Ascending aorta (tissue), 2 donors: ENCODE results near the gene ARPC5. TPM values are rescaled to one million over a fixed set of nuclear protein-coding genes. Genes with fewer than 3 reads are reported as not detected.
A peak's percentile ranks its signal among the peaks of the same experiment; 100 is the strongest.

Experiments used
- DNase-seq, 2 donors: peaks; one replicate each; pipeline ENCODE4 v3.0.0-alpha.2; 2019; ENCODE audit warnings: low spot score in 2 of 2
- H3K27ac ChIP-seq, 2 donors: fragments of 200-600 bp; sonication (generic); one replicate each; pipeline ENCODE4 v1.5.1; 2016 to 2017; ENCODE audit warnings: mild to moderate bottlenecking in 1 of 2
- H3K27me3 ChIP-seq: fragments of 200-600 bp; sonication (generic); one replicate; pipeline ENCODE4 v1.5.1; 2017
- H3K36me3 ChIP-seq, 2 donors: fragments of 200-600 bp; sonication (generic); one replicate each; pipeline ENCODE4 v1.5.1; 2016
- H3K4me1 ChIP-seq, 2 donors: fragments of 200-600 bp; sonication (generic); one replicate each; pipeline ENCODE4 v1.5.1; 2016 to 2017; ENCODE audit warnings: mild to moderate bottlenecking in 1 of 2
- H3K4me3 ChIP-seq, 2 donors: fragments of 200-600 bp; sonication (generic); one replicate each; pipeline ENCODE4 v1.5.1; 2016 to 2017; ENCODE audit warnings: mild to moderate bottlenecking in 1 of 2
- H3K9me3 ChIP-seq, 2 donors: fragments of 200-600 bp; sonication (generic); one replicate each; pipeline ENCODE4 v1.5.1; 2016
- intact Hi-C: fragments of 100-400 bp; cut with DNase I; formaldehyde crosslinking; loops from one replicate; pipeline ENCODE4 v1.15.1; 2023
- total RNA-seq: library from RNA; depleted of rRNA; stranded (reverse); fragments of >200 nt; gene quantifications from one replicate; pipeline ENCODE4 v1.1.0, GENCODE V29; 2016
- TF ChIP-seq, protein P1 (sequence below), 3 experiments: fragments of 200-600 bp in 2 of 3; fragments of 450-650 bp in 1 of 3; sonication (generic) in 2 of 3; IDR thresholded peaks; one replicate each; pipeline ENCODE4 v1.5.1; 2016 to 2019; ENCODE audit warnings: antibody characterized with exemption in 3 of 3, mild to moderate bottlenecking in 1 of 3, moderate library complexity in 1 of 3

ARPC5 gene
- total RNA-seq, 1 donor from 2014 or later: 48.3 TPM

- Histone ChIP-seq H3K27me3 (no peaks in the 10 kb centered on the region), H3K4me1 (no peaks in the 10 kb centered on the region), H3K9me3 (peaks cover 0 to 3% of the 10 kb centered on the region in 2 donors), H3K4me3 (no peak overlapping the region), H3K27ac (no peak overlapping the region), H3K36me3 (no peaks in the 10 kb centered on the region)
- TF ChIP-seq, protein P1, sequence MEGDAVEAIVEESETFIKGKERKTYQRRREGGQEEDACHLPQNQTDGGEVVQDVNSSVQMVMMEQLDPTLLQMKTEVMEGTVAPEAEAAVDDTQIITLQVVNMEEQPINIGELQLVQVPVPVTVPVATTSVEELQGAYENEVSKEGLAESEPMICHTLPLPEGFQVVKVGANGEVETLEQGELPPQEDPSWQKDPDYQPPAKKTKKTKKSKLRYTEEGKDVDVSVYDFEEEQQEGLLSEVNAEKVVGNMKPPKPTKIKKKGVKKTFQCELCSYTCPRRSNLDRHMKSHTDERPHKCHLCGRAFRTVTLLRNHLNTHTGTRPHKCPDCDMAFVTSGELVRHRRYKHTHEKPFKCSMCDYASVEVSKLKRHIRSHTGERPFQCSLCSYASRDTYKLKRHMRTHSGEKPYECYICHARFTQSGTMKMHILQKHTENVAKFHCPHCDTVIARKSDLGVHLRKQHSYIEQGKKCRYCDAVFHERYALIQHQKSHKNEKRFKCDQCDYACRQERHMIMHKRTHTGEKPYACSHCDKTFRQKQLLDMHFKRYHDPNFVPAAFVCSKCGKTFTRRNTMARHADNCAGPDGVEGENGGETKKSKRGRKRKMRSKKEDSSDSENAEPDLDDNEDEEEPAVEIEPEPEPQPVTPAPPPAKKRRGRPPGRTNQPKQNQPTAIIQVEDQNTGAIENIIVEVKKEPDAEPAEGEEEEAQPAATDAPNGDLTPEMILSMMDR (IDR thresholded peaks at IDR 0.05): no peak
- intact Hi-C loops: no loop called here
- no peak for DNase-seq
Measured at GRCh38 chr1:183670169-183670568, 34.6 kb upstream of the ARPC5 start.

DNA sequence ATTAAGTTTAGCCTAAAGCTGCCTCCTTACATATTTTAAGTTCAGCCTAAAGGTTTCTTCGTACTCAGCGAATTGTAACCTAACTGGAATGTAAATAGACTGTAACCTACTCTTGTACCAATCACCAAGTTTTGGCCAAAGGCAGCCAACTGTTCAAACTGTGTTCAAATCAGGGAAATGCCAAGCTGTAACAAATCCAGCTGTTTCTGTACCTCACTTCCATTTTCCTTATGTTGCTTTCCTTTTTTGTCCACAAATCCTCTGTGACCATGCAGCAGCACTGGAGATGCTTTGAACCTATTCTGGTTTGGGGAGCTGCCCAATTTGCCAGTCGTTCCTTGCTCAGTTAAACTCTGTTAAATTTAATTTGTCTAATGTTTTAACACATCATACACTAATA lies 20.8 kb upstream of the ARPC5 start:
- Histone ChIP-seq H3K27me3 (no peaks in the 10 kb centered on the region), H3K4me3 (no peak overlapping the region), H3K27ac (no peak overlapping the region), H3K4me1 (peaks cover 0 to 2% of the 10 kb centered on the region in 2 donors), H3K9me3 (no peaks in the 10 kb centered on the region), H3K36me3 (no peaks in the 10 kb centered on the region)
- intact Hi-C loops: no loop called here
- TF ChIP-seq, protein P1 (IDR thresholded peaks at IDR 0.05): no peak
- no peak for DNase-seq

- DNase-seq: peak; percentile 20 to 89
- H3K9me3 ChIP-seq: no peaks in the 10 kb centered on the region
- no peaks in the 10 kb centered on the region for H3K36me3 ChIP-seq
- intact Hi-C loops: loop anchor here (1.0 kb wide), 1 partner anchor 260 kb away; no protein-coding TSS in a partner anchor
- TF ChIP-seq, protein P1 (IDR thresholded peaks at IDR 0.05): peak; percentile 74 to 84 (median 83)
- H3K4me1 ChIP-seq: peaks cover 0 to 2% of the 10 kb centered on the region in 2 donors
- H3K27ac ChIP-seq: no peak overlapping the region
- H3K4me3 ChIP-seq: no peak overlapping the region
- no peaks in the 10 kb centered on the region for H3K27me3 ChIP-seq
Measured at GRCh38 chr1:183655562-183656075, 20.0 kb upstream of the ARPC5 start.

- intact Hi-C loops: loop anchor here (1.0 kb wide), 1 partner anchor 261 kb away; no protein-coding TSS in a partner anchor
- no peaks in the 10 kb centered on the region for H3K9me3 ChIP-seq
- TF ChIP-seq, protein P1 (IDR thresholded peaks at IDR 0.05): no peak
- H3K27ac ChIP-seq: no peak overlapping the region
- H3K36me3 ChIP-seq: no peaks in the 10 kb centered on the region
- no peak overlapping the region for H3K4me3 ChIP-seq
- H3K27me3 ChIP-seq: no peaks in the 10 kb centered on the region
- no peak for DNase-seq
- H3K4me1 ChIP-seq: peaks cover 0 to 2% of the 10 kb centered on the region in 2 donors
Measured at GRCh38 chr1:183654706-183655105, 19.1 kb upstream of the ARPC5 start.

GRCh38 chr1:183653876-183654451 lies 18.4 kb upstream of the ARPC5 start:
- H3K4me1 ChIP-seq: peaks cover 0 to 2% of the 10 kb centered on the region in 2 donors
- DNase-seq: no peak
- H3K27ac ChIP-seq: no peak overlapping the region
- TF ChIP-seq, protein P1 (IDR thresholded peaks at IDR 0.05): no peak
- no peaks in the 10 kb centered on the region for H3K27me3 ChIP-seq
- no peak overlapping the region for H3K4me3 ChIP-seq
- no peaks in the 10 kb centered on the region for H3K9me3 ChIP-seq
- no peaks in the 10 kb centered on the region for H3K36me3 ChIP-seq
- intact Hi-C loops: no loop called here
